GM06990 (cell line): ENCODE data around the gene SNAI3.

Source experiments
- DNase-seq: peaks from one replicate; pipeline ENCODE4 v3.0.0-alpha.2; 2011; ENCODE audit not compliant: insufficient read length; ENCODE audit errors: extremely low read depth
- H3K27me3 ChIP-seq: replicated peaks from 2 replicates; pipeline ENCODE4 v1.6.0; 2011; ENCODE audit warnings: low read length; ENCODE audit not compliant: control insufficient read depth, insufficient read depth
- H3K36me3 ChIP-seq: 2 replicates; pipeline ENCODE4 v1.5.1; 2011; ENCODE audit warnings: low read length; ENCODE audit not compliant: control insufficient read depth, insufficient read depth
- H3K4me3 ChIP-seq: replicated peaks from 2 replicates; pipeline ENCODE4 v1.5.1; 2011; ENCODE audit warnings: low read depth, mild to moderate bottlenecking, control low read depth, low read length
- CTCF ChIP-seq: IDR thresholded peaks from 2 replicates; pipeline ENCODE4 v1.5.1; 2011; ENCODE audit warnings: low read length, control low read depth, mild to moderate bottlenecking, inconsistent platforms; ENCODE audit not compliant: insufficient read depth, poor library complexity, severe bottlenecking

The SNAI3 gene

GRCh38 chr16:88700636-88701482 lies 14.6 kb upstream of the SNAI3 start:
- peak; percentile 89 for DNase-seq
- no peak for TF ChIP-seq CTCF
- H3K27me3 ChIP-seq, result no peaks in the 10 kb centered on the region
- peaks cover 13% of the 10 kb centered on the region for H3K36me3 ChIP-seq
- peak overlapping the region; percentile 55 for H3K4me3 ChIP-seq

GRCh38 chr16:88700322-88700635 lies 14.0 kb upstream of the SNAI3 start:
- no peak for DNase-seq
- no peak for TF ChIP-seq CTCF
- peak overlapping the region; percentile 55 for H3K4me3 ChIP-seq

GRCh38 chr16:88699180-88699579 lies 12.9 kb upstream of the SNAI3 start:
- Histone ChIP-seq H3K36me3 (peaks cover 13% of the 10 kb centered on the region), H3K4me3 (no peak overlapping the region), H3K27me3 (no peaks in the 10 kb centered on the region)
- no peak for TF ChIP-seq CTCF
- no peak for DNase-seq

More at GRCh38 chr16:88700322-88700635, 14.0 kb upstream of the SNAI3 start:
- no peaks in the 10 kb centered on the region for H3K27me3 ChIP-seq
- H3K36me3 ChIP-seq, result peaks cover 13% of the 10 kb centered on the region

- DNase-seq, result no peak
- Histone ChIP-seq H3K4me3 (no peak overlapping the region), H3K27me3 (no peaks in the 10 kb centered on the region), H3K36me3 (peaks cover 13% of the 10 kb centered on the region)
- TF ChIP-seq CTCF, result no peak
These were observed 12.3 kb upstream of the SNAI3 start for GRCh38 chr16:88698646-88699045.

- no peaks in the 10 kb centered on the region for H3K27me3 ChIP-seq
- TF ChIP-seq CTCF, result peak; percentile 44
- H3K4me3 ChIP-seq, result no peak overlapping the region
- no peak for DNase-seq
- H3K36me3 ChIP-seq, result peaks cover 13% of the 10 kb centered on the region
These were observed 11.7 kb upstream of the SNAI3 start for GRCh38 chr16:88697831-88698615.
